ENCODE results near the gene POLG.
A peak's percentile ranks its signal among the peaks of the same experiment; 100 is the strongest.

POLG gene

GRCh38 chr15:89334510-89335297, at the start of gene POLG:
POLG (minus strand) TSS chr15:89334824; CDS start chr15:89333754, 1,070 bp downstream.
- DNase-seq (ENCODE audit: low read depth in 2 of 2), result peak; percentile 96 to 99

- no peak for DNase-seq (ENCODE audit: low read depth in 2 of 2)
These were observed 49.6 kb upstream of the POLG start for GRCh38 chr15:89384176-89384604.

- no peak for DNase-seq (ENCODE audit: low read depth in 2 of 2)
These were observed 48.9 kb upstream of the POLG start for GRCh38 chr15:89383365-89384175.

GRCh38 chr15:89381888-89382686, 47.5 kb upstream of the POLG start:
- no peak for DNase-seq (ENCODE audit: low read depth in 2 of 2)

- DNase-seq (ENCODE audit: low read depth in 2 of 2), result no peak
These were observed 46.7 kb upstream of the POLG start for GRCh38 chr15:89381331-89381730.

- no peak for DNase-seq (ENCODE audit: low read depth in 2 of 2)
These were observed 45.2 kb upstream of the POLG start for GRCh38 chr15:89379818-89380217.

GRCh38 chr15:89379251-89379695, 44.6 kb upstream of the POLG start:
- no peak for DNase-seq (ENCODE audit: low read depth in 2 of 2)

- DNase-seq (ENCODE audit: low read depth in 2 of 2), result no peak
These were observed 43.9 kb upstream of the POLG start for GRCh38 chr15:89378296-89379151.

- no peak for DNase-seq (ENCODE audit: low read depth in 2 of 2)
These were observed 43.2 kb upstream of the POLG start for GRCh38 chr15:89377842-89378295.

- DNase-seq (ENCODE audit: low read depth in 2 of 2), result no peak
These were observed 42.6 kb upstream of the POLG start for GRCh38 chr15:89377024-89377841.

GRCh38 chr15:89376388-89376787, 41.8 kb upstream of the POLG start:
- no peak for DNase-seq (ENCODE audit: low read depth in 2 of 2)

- DNase-seq (ENCODE audit: low read depth in 2 of 2), result no peak
These were observed 40.7 kb upstream of the POLG start for GRCh38 chr15:89375093-89376005.

- no peak for DNase-seq (ENCODE audit: low read depth in 2 of 2)
These were observed 39.7 kb upstream of the POLG start for GRCh38 chr15:89374086-89374981.

GRCh38 chr15:89372069-89372935, 37.7 kb upstream of the POLG start:
- DNase-seq (ENCODE audit: low read depth in 2 of 2), result no peak

- DNase-seq (ENCODE audit: low read depth in 2 of 2), result no peak
These were observed 36.8 kb upstream of the POLG start for GRCh38 chr15:89371228-89372044.

GRCh38 chr15:89370978-89371227, 36.3 kb upstream of the POLG start:
- no peak for DNase-seq (ENCODE audit: low read depth in 2 of 2)
